HCT116 (cell line): Measurements from ENCODE around the gene MAMLD1. TPM values are rescaled to one million over a fixed set of nuclear protein-coding genes. Genes with fewer than 3 reads are reported as not detected.

Experiments
- ATAC-seq: fragments of 200-7000 bp; cut with Tn5 transposase; 2 replicates; pipeline ENCODE4 v1.9.1; 2020; ENCODE audit warnings: mild to moderate bottlenecking, moderate library complexity
- BruUV-seq: library from RNA; stranded (reverse); fragments of 400-500 nt; replicated peaks from 2 replicates; lab custom pipeline; 2021; lab: Mats Ljungman, UMichigan
- CTCF ChIA-PET: fragments of 300-600 bp; sonication (Branson Sonifier 250); formaldehyde crosslinking; loops from one replicate; lab custom pipeline; 2021; ENCODE audit warnings: antibody characterized with exemption; lab: Charles Lee
- POLR2A ChIA-PET: fragments of 300-600, 350-600 bp; sonication (Branson Sonifier 250); formaldehyde crosslinking; loops from one replicate; lab custom pipeline; 2021; ENCODE audit warnings: antibody characterized with exemption; lab: Charles Lee
- RAD21 ChIA-PET, 2 experiments: fragments of 300-600 bp; sonication (Branson Sonifier 250); formaldehyde crosslinking; loops; one replicate each; lab custom pipeline; 2023; ENCODE audit warnings: low total read pairs in 2 of 2; ENCODE audit not compliant: uncharacterized antibody in 2 of 2, unreplicated experiment in 2 of 2, low non-redundant PET in 1 of 2; lab: Charles Lee
- DNase-seq: peaks from one replicate; pipeline ENCODE4 v3.0.0-alpha.2; 2010; ENCODE audit warnings: low read depth, low spot score
- H2AFZ ChIP-seq: fragments of 200-600 bp; shearing (Covaris generic), sonication (generic); 2 replicates; pipeline ENCODE4 v1.6.1; 2017; ENCODE audit warnings: low read depth, mixed run types, mixed read lengths, antibody characterized with exemption, low read length; ENCODE audit not compliant: poor library complexity, severe bottlenecking
- H3K27ac ChIP-seq: 2 replicates; pipeline ENCODE4 v1.5.1; 2012; ENCODE audit warnings: low read depth, low read length
- H3K27me3 ChIP-seq: fragments of 200-600 bp; sonication (generic); 2 replicates; pipeline ENCODE4 v1.6.1; 2016; ENCODE audit warnings: mixed run types, low read length, mixed read lengths; ENCODE audit not compliant: insufficient read depth
- H3K36me3 ChIP-seq, 2 experiments: fragments of 200-500 bp in 1 of 2; fragments of 200-600 bp in 1 of 2; sonication (Bioruptor generic) in 1 of 2; sonication (generic) in 1 of 2; 2 replicates each; pipeline versions ENCODE4 v1.5.1 to v1.6.1; 2014 to 2016; ENCODE audit warnings: low read length in 2 of 2, inconsistent platforms in 1 of 2, mixed read lengths in 1 of 2, mixed run types in 1 of 2; ENCODE audit not compliant: insufficient read depth in 2 of 2, control insufficient read depth in 1 of 2
- H3K4me1 ChIP-seq, 2 experiments: fragments of 200-600 bp in 1 of 2; sonication (generic) in 1 of 2; 2 replicates each; pipeline versions ENCODE4 v1.5.1 to v1.6.1; 2012 to 2017; ENCODE audit warnings: low read length in 2 of 2, inconsistent platforms in 1 of 2, mild to moderate bottlenecking in 1 of 2, mixed read lengths in 1 of 2, mixed run types in 1 of 2, moderate library complexity in 1 of 2; ENCODE audit not compliant: insufficient read depth in 2 of 2, control insufficient read depth in 1 of 2
- H3K4me2 ChIP-seq: fragments of 200-600 bp; sonication (generic); 2 replicates; pipeline ENCODE4 v1.6.1; 2017; ENCODE audit warnings: mixed run types, low read length, mixed read lengths
- H3K4me3 ChIP-seq, 2 experiments: fragments of 200-600 bp in 1 of 2; sonication (generic) in 1 of 2; replicated peaks in 1 of 2; 2 replicates each; pipeline ENCODE4 v1.5.1; 2011 to 2016; ENCODE audit warnings: low read length in 2 of 2, control low read depth in 1 of 2, low read depth in 1 of 2, mild to moderate bottlenecking in 1 of 2, mixed read lengths in 1 of 2, mixed run types in 1 of 2
- H3K79me2 ChIP-seq: fragments of 200-600 bp; sonication (generic); 2 replicates; pipeline ENCODE4 v1.6.1; 2017; ENCODE audit warnings: mild to moderate bottlenecking, mixed run types, low read length, moderate library complexity, mixed read lengths; ENCODE audit not compliant: insufficient read depth
- H3K9ac ChIP-seq: fragments of 200-600 bp; sonication (generic); 2 replicates; pipeline ENCODE4 v1.6.1; 2016; ENCODE audit warnings: low read length, mixed read lengths
- H3K9me2 ChIP-seq: fragments of 200-600 bp; sonication (generic), shearing (Covaris generic); 2 replicates; pipeline ENCODE4 v1.6.1; 2017; ENCODE audit warnings: mixed run types, mild to moderate bottlenecking, moderate library complexity; ENCODE audit not compliant: insufficient read depth
- H3K9me3 ChIP-seq, 2 experiments: fragments of 200-500 bp in 1 of 2; fragments of 200-600 bp in 1 of 2; sonication (Bioruptor generic) in 1 of 2; sonication (generic) in 1 of 2; 2 replicates each; pipeline ENCODE4 v1.6.1; 2014 to 2017; ENCODE audit warnings: low read length in 2 of 2, mixed read lengths in 2 of 2, inconsistent platforms in 1 of 2, low read depth in 1 of 2, mild to moderate bottlenecking in 1 of 2, mixed run types in 1 of 2, moderate library complexity in 1 of 2; ENCODE audit not compliant: control insufficient read depth in 1 of 2, insufficient read depth in 1 of 2
- H4K20me1 ChIP-seq: fragments of 200-600 bp; sonication (generic), shearing (Covaris generic); 2 replicates; pipeline ENCODE4 v1.6.1; 2017; ENCODE audit warnings: mixed run types, mild to moderate bottlenecking, moderate library complexity; ENCODE audit not compliant: insufficient read depth
- CBX3 ChIP-seq: IDR thresholded peaks from 2 replicates; pipeline ENCODE4 v1.6.1; 2012; ENCODE audit warnings: low read depth
- CEBPB ChIP-seq: IDR thresholded peaks from 2 replicates; pipeline ENCODE4 v1.6.1; 2012; ENCODE audit warnings: low read depth
- EGR1 ChIP-seq: IDR thresholded peaks from 2 replicates; pipeline ENCODE4 v1.6.1; 2012; ENCODE audit warnings: low read depth
- EZH2phosphoT487 ChIP-seq: fragments of 200-600 bp; IDR thresholded peaks from 2 replicates; pipeline ENCODE4 v1.6.1; 2018; ENCODE audit warnings: antibody characterized with exemption, borderline replicate concordance
- FOSL1 ChIP-seq: IDR thresholded peaks from 2 replicates; pipeline ENCODE4 v1.6.1; 2012; ENCODE audit warnings: low read depth
- JUND ChIP-seq: IDR thresholded peaks from 2 replicates; pipeline ENCODE4 v1.6.1; 2012
- POLR2A ChIP-seq: IDR thresholded peaks from 2 replicates; pipeline ENCODE4 v1.7.0; 2011; ENCODE audit warnings: borderline replicate concordance; ENCODE audit not compliant: insufficient read depth, insufficient read length; ENCODE audit errors: extremely low read depth
- RAD21 ChIP-seq: IDR thresholded peaks from 2 replicates; pipeline ENCODE4 v1.6.1; 2012; ENCODE audit warnings: low read depth, mild to moderate bottlenecking
- SRF ChIP-seq: IDR thresholded peaks from 2 replicates; pipeline ENCODE4 v1.6.1; 2012; ENCODE audit warnings: low read depth
- intact Hi-C: fragments of 100-400 bp; cut with micrococcal nuclease; formaldehyde crosslinking; loops from 2 replicates; pipeline ENCODE4 v1.10.0; 2022
- total RNA-seq: library from RNA; stranded (reverse); gene quantifications from one replicate; pipeline ENCODE4 v1.2.1, GENCODE V29; 2021; ENCODE audit not compliant: unreplicated experiment
- TF ChIP-seq, protein P1 (sequence below): IDR thresholded peaks from 2 replicates; pipeline ENCODE4 v1.6.1; 2012
- TF ChIP-seq, protein P2 (sequence below): IDR thresholded peaks from 2 replicates; pipeline ENCODE4 v1.6.1; 2012
- TF ChIP-seq, protein P3 (sequence below), 3 experiments: fragments of 200-600 bp in 1 of 3; sonication (generic) in 1 of 3; IDR thresholded peaks in 2 of 3; conservative IDR thresholded peaks in 1 of 3; 2 replicates each; pipeline ENCODE4 v1.5.1; 2012 to 2017; ENCODE audit warnings: low read depth in 2 of 3, low read length in 2 of 3, antibody characterized with exemption in 1 of 3, borderline replicate concordance in 1 of 3, control low read depth in 1 of 3, mild to moderate bottlenecking in 1 of 3, mixed read lengths in 1 of 3, mixed run types in 1 of 3, moderate library complexity in 1 of 3; ENCODE audit not compliant: insufficient read depth in 1 of 3
- TF ChIP-seq, protein P4 (sequence below): IDR thresholded peaks from 2 replicates; pipeline ENCODE4 v1.6.1; 2012; ENCODE audit warnings: low read depth

The MAMLD1 gene
- total RNA-seq, 1 experiment from 2014 or later: 3.6 TPM

DNA sequence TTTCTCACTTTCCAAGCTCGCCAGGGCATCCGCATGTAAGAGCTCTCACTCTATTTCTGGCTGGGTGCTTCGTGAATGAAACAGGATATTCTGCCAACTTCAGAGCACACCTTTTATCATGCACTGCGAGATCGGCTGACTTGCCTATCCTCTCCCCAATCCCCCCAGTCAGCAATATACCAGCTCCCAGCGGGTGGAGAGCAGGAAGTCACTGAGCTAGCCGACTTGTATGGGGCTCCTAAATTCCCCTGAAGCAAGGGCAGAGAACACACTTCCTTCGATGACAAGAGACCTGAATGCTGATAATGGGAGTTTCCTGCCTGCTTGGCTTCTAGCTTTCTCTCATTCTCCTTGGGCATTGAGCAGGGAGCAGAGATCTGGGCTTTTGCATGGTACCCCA lies 33.8 kb upstream of the MAMLD1 start:
- ChIA-PET POLR2A (no interaction called here), CTCF (no interaction called here), RAD21 (no interaction called here)
- TF ChIP-seq, protein P1, sequence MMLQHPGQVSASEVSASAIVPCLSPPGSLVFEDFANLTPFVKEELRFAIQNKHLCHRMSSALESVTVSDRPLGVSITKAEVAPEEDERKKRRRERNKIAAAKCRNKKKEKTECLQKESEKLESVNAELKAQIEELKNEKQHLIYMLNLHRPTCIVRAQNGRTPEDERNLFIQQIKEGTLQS: no peak
- TF ChIP-seq, protein P2, sequence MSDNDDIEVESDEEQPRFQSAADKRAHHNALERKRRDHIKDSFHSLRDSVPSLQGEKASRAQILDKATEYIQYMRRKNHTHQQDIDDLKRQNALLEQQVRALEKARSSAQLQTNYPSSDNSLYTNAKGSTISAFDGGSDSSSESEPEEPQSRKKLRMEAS: no peak
- TF ChIP-seq EGR1 (no peak), CEBPB (no peak), JUND (no peak), CBX3 (no peak), EZH2phosphoT487 (no peak)
- intact Hi-C loops: no loop called here
- no peak overlapping the region for H3K4me2 ChIP-seq
- H3K36me3 ChIP-seq: no peaks in the 10 kb centered on the region
- no peaks in the 10 kb centered on the region for H4K20me1 ChIP-seq
- H3K79me2 ChIP-seq: no peaks in the 10 kb centered on the region
- H3K9me2 ChIP-seq: no peaks in the 10 kb centered on the region
- H3K4me3 ChIP-seq: no peak overlapping the region
- no peak overlapping the region for H3K27ac ChIP-seq
- H3K27me3 ChIP-seq: no peaks in the 10 kb centered on the region
- H2AFZ ChIP-seq: no peak overlapping the region
- H3K9me3 ChIP-seq: no peaks in the 10 kb centered on the region
- DNase-seq (no peak), ATAC-seq (no peak)
- no TSS peak for BruUV-seq
- H3K9ac ChIP-seq: no peak overlapping the region
- H3K4me1 ChIP-seq: peaks cover 0 to 16% of the 10 kb centered on the region in 2 experiments; a peak in 2 of 4 replicates

DNA sequence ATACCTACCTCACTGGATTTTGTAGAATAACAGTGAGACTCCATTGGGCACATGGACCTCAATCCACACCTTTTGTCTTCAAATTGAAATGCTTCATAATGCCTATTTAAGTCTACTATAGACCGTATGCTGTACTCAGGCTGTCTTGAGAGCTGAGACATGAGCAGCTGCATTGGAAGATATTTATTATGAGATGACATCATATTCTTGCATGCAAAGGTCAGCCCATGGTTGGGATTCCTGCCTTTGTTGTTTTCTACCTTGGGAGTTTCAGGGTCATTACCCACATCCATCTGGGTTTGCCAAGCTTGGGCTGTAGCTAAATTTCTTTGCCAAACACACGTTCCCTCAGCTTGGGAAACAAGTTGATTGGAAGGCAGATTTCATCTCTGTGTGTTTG lies 33.2 kb upstream of the MAMLD1 start:
- Histone ChIP-seq H3K4me1 (peaks cover 0 to 10% of the 10 kb centered on the region in 2 experiments; a peak in 2 of 4 replicates), H3K9ac (no peak overlapping the region), H3K9me3 (no peaks in the 10 kb centered on the region), H3K4me3 (no peak overlapping the region), H2AFZ (no peak overlapping the region), H3K27me3 (no peaks in the 10 kb centered on the region), H4K20me1 (no peaks in the 10 kb centered on the region), H3K27ac (no peak overlapping the region), H3K36me3 (no peaks in the 10 kb centered on the region), H3K79me2 (no peaks in the 10 kb centered on the region), H3K9me2 (no peaks in the 10 kb centered on the region), H3K4me2 (no peak overlapping the region)
- intact Hi-C loops: no loop called here
- no peak for TF ChIP-seq POLR2A
- no peak for TF ChIP-seq FOSL1
- TF ChIP-seq, protein P3, sequence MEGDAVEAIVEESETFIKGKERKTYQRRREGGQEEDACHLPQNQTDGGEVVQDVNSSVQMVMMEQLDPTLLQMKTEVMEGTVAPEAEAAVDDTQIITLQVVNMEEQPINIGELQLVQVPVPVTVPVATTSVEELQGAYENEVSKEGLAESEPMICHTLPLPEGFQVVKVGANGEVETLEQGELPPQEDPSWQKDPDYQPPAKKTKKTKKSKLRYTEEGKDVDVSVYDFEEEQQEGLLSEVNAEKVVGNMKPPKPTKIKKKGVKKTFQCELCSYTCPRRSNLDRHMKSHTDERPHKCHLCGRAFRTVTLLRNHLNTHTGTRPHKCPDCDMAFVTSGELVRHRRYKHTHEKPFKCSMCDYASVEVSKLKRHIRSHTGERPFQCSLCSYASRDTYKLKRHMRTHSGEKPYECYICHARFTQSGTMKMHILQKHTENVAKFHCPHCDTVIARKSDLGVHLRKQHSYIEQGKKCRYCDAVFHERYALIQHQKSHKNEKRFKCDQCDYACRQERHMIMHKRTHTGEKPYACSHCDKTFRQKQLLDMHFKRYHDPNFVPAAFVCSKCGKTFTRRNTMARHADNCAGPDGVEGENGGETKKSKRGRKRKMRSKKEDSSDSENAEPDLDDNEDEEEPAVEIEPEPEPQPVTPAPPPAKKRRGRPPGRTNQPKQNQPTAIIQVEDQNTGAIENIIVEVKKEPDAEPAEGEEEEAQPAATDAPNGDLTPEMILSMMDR (IDR thresholded peaks at IDR 0.05 in 2 of 3, conservative IDR thresholded peaks at IDR 0.05 in 1 of 3; ENCODE audit: borderline replicate concordance in 1 of 3, insufficient read depth in 1 of 3, low read depth in 2 of 3, low read length in 2 of 3): no peak
- no peak for TF ChIP-seq SRF
- TF ChIP-seq, protein P4, sequence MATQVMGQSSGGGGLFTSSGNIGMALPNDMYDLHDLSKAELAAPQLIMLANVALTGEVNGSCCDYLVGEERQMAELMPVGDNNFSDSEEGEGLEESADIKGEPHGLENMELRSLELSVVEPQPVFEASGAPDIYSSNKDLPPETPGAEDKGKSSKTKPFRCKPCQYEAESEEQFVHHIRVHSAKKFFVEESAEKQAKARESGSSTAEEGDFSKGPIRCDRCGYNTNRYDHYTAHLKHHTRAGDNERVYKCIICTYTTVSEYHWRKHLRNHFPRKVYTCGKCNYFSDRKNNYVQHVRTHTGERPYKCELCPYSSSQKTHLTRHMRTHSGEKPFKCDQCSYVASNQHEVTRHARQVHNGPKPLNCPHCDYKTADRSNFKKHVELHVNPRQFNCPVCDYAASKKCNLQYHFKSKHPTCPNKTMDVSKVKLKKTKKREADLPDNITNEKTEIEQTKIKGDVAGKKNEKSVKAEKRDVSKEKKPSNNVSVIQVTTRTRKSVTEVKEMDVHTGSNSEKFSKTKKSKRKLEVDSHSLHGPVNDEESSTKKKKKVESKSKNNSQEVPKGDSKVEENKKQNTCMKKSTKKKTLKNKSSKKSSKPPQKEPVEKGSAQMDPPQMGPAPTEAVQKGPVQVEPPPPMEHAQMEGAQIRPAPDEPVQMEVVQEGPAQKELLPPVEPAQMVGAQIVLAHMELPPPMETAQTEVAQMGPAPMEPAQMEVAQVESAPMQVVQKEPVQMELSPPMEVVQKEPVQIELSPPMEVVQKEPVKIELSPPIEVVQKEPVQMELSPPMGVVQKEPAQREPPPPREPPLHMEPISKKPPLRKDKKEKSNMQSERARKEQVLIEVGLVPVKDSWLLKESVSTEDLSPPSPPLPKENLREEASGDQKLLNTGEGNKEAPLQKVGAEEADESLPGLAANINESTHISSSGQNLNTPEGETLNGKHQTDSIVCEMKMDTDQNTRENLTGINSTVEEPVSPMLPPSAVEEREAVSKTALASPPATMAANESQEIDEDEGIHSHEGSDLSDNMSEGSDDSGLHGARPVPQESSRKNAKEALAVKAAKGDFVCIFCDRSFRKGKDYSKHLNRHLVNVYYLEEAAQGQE: no peak
- no peak for TF ChIP-seq CEBPB
- no peak for TF ChIP-seq RAD21
- no TSS peak for BruUV-seq
- RAD21 ChIA-PET: no interaction called here
- POLR2A ChIA-PET: no interaction called here
- no peak for DNase-seq
- ATAC-seq: no peak
- CTCF ChIA-PET: no interaction called here
